NCI-H1105 (cell line): Measurements from ENCODE around the gene SULT2B1.
A peak's percentile ranks its signal among the peaks of the same experiment; 100 is the strongest.
"Not testable (repeated sequence)": the region's sequence is repeated elsewhere in the genome, so short reads cannot be mapped to it uniquely, and the experiment has no call there.

Experiments
- DNase-seq: peaks from one replicate; lab custom pipeline; 2025; lab: John Stamatoyannopoulos, UW

The SULT2B1 gene

DNA sequence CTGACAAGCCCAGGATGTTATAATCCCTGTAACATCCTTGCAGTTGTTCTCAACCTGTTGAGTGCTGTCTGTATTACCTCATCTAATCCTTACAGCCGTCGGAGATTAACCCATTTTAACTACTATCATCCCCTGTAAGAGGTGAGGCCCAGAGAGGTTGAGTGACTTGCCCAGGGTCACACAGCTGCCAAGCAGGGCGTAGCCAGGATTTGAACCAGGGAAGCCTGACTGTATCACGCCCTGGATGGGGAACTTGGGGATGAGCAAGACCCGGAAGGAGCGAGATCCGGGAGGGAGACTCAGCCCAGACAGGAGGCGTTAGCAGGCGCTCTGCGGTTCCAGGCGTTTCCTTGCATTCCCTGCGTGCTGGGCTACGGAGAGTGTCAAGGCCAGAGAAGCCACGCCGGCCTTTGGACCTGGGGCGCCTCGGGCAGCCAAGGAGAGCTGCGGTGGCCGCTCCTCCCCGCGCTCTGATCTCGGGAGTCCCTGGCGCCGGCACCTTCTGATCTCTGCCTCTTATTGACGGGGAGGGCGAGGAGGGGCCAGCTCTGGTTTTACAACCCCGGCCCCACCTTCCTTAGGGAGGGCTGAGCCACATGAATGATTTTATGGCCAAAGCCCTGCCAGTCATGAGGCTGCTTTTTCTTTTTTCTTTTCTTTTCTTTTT, 6.2 kb downstream of the SULT2B1 start:
- no peak for DNase-seq

DNA sequence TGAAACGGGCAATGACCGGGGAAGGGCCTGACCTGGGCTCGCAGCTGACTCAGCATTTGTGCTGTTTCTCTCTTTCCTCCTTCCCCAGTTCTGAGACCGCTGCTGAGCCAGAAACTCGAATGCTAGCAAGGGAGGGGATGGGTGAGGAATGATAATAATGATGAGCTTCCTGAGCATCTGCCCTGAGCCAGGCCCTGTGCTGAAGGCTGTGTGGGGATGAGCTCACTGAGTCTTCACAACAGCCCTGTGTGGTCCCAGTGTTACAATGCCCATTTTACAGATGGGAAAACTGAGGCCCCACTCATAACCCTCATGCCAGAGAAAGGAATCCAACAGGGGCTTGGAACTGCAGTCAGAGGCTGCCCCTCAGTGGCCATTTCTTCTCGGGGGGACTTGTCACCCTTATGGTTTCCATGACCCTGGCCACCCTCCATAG, 8.1 kb downstream of the SULT2B1 start:
- no peak for DNase-seq

- DNase-seq: no peak
Measured at GRCh38 chr19:48561412-48561811, 9.4 kb downstream of the SULT2B1 start.

DNA sequence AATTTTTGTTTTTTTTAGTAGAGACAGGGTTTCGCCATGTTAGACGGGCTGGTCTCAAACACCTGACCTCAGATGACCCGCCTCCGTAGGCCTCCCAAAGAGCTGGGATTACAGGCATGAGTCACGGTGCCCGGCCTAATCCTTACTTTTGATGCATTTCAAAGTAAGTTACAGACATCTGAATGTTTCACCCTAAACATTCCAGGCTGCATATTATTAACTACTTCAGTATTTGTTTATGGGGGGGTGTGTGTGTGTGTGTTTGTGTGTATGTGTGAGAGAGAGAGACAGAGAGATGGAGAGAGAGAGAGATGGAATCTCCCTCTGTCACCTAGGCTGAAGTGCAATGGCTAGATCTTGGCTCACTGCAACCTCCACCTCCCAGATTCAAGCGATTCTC, 13.1 kb downstream of the SULT2B1 start:
- DNase-seq: no peak

DNA sequence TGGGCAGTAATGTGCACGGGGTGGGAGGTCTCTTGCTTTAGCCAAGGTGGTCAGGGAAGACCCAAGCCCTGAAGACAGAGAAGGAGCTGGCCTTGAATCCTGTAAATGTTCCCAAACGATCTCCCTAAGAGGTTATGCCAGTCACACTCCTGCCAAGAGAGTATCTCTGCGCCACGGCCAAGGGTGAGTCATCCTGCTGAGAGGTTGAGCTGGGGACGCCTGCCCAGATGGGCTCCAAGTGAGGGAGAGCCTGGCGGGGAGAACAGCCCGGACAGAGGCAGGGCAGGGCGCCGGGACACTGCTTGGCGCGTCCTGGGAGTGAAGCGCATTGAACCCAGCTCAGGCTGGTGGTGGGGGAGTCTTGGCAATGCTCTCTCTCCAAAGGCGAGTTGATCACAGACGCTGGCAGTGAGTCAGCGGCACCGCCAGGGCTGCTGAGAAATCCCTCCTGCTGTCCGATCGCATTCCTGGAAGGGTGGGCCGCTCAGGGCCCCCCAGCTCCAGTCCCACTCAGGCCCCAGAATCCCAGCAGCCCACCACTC, 16.4 kb downstream of the SULT2B1 start:
- no peak for DNase-seq

DNA sequence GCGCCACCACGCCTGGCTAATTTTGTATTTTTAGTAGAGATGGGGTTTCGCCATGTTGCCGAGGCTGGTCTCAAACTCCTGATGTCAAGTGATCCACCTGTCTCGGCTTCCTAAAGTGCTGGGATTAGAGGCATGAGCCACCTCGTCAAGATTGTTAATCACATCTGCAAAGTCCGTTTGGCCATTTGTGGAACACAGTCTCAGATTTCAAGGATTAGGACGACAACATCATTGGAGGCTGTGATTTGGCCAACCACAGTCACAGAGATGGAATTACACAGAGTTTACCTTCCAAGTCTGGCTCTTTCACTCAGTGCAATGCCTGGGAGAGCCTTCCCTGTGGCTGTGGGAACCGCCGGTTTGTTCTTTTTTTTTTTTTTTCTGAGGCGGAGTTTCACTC, 17.8 kb downstream of the SULT2B1 start:
- no peak for DNase-seq

GRCh38 chr19:48571378-48572162, 19.6 kb downstream of the SULT2B1 start:
- DNase-seq: no peak

- no peak for DNase-seq
Measured at GRCh38 chr19:48573163-48573505, 21.2 kb downstream of the SULT2B1 start.

- no peak for DNase-seq
Measured at GRCh38 chr19:48575931-48576622, 24.1 kb downstream of the SULT2B1 start.

DNA sequence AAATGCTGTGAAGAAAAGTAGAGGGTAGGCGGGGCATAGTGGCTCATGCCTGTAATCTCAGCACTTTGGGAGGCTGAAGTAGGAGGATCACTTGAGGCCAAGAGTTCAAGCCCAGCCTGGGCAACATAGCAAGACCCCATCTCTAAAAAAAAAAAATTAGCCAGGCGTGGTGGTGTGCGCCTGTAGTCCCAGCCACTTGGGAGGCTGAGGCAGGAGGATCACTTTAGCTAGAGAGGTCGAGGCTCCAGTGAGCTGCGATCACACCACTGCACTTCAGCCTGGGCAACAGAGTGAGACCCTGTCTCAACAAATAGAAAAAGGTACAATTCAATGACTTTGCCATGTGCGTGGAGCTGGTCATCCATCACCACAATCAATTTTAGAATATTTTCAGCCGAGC, 25.9 kb downstream of the SULT2B1 start:
- not testable (repeated sequence) for DNase-seq

DNA sequence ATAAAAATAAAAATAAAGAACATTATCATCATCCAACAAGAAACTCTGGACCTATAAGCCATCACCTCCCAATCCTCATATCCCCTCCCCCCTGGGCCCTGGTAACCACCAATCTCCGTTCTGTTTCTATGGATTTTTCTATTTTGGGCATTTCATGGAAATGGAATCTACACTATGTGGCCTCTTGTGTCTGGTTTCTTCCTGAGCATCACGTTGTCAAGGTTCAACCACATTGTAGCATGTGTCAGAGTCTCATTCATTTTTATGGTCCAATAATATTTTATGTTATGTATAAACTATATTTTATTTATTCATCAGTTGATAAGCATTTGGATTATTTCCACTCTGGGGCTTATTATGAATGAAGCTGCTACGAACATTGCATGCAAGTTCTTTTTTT, 26.9 kb downstream of the SULT2B1 start:
- no peak for DNase-seq

DNA sequence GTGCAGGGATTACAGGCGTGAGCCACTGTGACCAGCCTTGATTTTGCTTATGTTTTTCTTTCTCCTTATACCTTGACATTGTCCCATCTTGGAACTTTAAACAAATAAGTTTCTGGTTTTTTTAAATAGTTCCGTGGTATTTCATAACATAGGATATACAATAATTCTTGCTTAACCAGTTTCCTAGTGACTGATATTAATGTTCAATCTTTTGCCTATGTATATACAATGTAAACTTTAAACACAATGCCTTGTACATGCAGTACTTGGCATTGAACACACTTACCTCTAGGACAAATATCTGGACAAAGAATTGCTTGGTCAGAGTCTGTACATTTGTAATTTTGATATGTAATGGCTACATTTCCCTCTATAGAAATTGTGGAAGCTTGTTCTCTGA, 30.2 kb downstream of the SULT2B1 start:
- no peak for DNase-seq

- DNase-seq: no peak
Measured at GRCh38 chr19:48587387-48587786, 35.4 kb downstream of the SULT2B1 start.

GRCh38 chr19:48588670-48589401, 36.9 kb downstream of the SULT2B1 start:
- peak; percentile 69 for DNase-seq

- DNase-seq: no peak
Measured at GRCh38 chr19:48591021-48591420, 39.0 kb downstream of the SULT2B1 start.

GRCh38 chr19:48595171-48595570, 43.2 kb downstream of the SULT2B1 start:
- DNase-seq: no peak

GRCh38 chr19:48595833-48596232, 43.9 kb downstream of the SULT2B1 start:
- no peak for DNase-seq

DNA sequence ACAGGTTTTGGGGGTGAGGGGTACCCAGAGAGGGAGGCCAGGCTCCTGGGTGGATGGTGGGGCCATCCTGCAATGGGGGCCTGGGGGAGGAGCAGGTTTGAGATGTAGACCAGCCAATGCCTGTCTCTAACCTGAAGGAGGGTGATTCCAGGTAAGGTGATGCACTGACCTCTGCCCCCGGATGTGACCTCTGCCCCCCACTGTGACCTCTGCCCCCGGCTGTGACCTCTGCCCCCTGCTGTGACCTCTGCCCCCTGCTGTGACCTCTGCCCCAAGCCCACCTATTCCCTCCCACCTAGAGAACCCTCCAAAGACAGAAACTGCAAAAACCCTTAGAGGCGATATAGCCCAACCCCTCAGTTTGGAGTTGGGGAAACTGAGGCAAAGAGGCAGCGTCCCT, 44.3 kb downstream of the SULT2B1 start:
- DNase-seq: no peak

DNA sequence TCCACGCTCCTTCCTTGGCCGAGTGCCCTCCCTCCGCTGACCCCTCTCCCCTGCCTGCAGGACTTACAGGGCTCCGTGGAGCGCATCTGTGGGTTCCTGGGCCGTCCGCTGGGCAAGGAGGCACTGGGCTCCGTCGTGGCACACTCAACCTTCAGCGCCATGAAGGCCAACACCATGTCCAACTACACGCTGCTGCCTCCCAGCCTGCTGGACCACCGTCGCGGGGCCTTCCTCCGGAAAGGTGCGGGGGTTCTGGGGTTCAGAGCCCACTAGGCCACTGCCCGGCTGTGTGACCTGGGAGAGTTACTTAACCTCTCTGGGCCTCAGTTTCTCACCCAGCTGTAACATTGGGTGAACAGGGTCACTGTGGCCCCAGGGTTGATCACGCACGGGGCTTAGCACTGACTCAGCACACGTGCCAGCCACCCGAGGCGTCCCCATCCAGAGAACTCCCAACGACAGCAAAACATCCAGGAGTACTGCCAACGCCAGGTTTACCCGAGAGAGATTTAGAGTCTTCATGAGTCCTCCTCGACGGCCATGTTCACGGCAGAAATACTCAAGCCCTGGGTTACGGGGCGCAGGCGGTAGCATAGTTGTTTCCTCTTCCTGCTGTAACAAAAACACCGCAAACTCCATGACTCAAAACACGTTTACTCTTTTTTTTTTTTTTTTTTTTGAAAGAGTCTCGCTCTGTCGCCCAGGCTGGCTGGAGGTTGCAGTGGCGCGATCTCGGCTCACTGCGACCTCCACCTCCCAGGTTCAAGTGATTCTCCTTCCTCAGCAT, 44.9 kb downstream of the SULT2B1 start:
- DNase-seq: no peak

DNA sequence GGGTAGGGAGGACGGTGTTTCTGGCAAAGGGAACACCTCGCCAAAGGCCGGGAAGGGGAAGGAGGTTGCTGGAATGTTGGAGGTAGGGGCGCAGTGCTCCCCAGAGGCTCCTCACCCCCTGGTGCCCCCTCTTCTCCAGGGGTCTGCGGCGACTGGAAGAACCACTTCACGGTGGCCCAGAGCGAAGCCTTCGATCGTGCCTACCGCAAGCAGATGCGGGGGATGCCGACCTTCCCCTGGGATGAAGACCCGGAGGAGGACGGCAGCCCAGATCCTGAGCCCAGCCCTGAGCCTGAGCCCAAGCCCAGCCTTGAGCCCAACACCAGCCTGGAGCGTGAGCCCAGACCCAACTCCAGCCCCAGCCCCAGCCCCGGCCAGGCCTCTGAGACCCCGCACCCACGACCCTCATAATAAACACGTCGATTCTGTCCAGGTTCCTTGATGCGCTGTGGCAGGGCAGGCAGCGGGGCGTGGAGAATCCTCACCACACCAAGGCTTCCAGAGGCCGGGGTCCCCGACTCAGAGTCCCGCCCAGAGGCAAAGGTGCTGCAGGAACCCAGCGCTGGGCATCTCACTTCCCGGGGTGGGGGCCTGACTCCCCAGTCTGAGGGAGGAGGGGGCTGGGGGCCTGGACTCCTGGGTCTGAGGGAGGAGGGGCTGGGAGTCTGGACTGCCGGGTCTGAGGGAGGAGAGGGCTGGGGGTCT, 47.2 kb downstream of the SULT2B1 start:
- no peak for DNase-seq
